GM12878 (cell line): ENCODE measurements around the gene RAF1. TPM values are rescaled to one million over a fixed set of nuclear protein-coding genes. Genes with fewer than 3 reads are reported as not detected.

Experiments
- ATAC-seq: fragments of 200-7000 bp; cut with Tn5 transposase; 3 replicates; pipeline ENCODE4 v1.9.1; 2020; ENCODE audit warnings: mild to moderate bottlenecking, moderate library complexity
- BruUV-seq: library from RNA; stranded (reverse); fragments of 400-500 nt; replicated peaks from 2 replicates; lab custom pipeline; 2021; lab: Mats Ljungman, UMichigan
- CTCF ChIA-PET: fragments of 300-600 bp; sonication (Branson Sonifier 250); formaldehyde crosslinking; extraction: SDS; loops from one replicate; lab custom pipeline; 2021; ENCODE audit warnings: inconsistent platforms; lab: Yijun Ruan, JAX
- POLR2A ChIA-PET: fragments of 350-600 bp; formaldehyde crosslinking; extraction: SDS; loops from one replicate; lab custom pipeline; 2021; ENCODE audit warnings: inconsistent platforms; lab: Charles Lee
- RAD21 ChIA-PET: fragments of 300-600 bp; sonication (Branson Sonifier 250); formaldehyde crosslinking; loops from one replicate; lab custom pipeline; 2023; ENCODE audit warnings: antibody characterized with exemption; ENCODE audit not compliant: unreplicated experiment; lab: Charles Lee
- SMC1A ChIA-PET: fragments of 300-600 bp; sonication (Branson Sonifier 250); formaldehyde crosslinking; loops from one replicate; lab custom pipeline; 2023; ENCODE audit not compliant: unreplicated experiment, uncharacterized antibody; lab: Charles Lee
- DNase-seq: peaks from one replicate; pipeline ENCODE4 v3.0.0-alpha.2; 2011; ENCODE audit warnings: low read depth, low spot score
- FAIRE-seq: peaks from 3 replicates; lab custom pipeline; 2011; peaks lifted over from hg19 to GRCh38; lab: Jason Lieb, UNC
- H2AFZ ChIP-seq: 2 replicates; pipeline ENCODE4 v1.6.0; 2011; ENCODE audit warnings: low read depth, low read length, control low read depth; ENCODE audit not compliant: control insufficient read depth
- H3K27ac ChIP-seq: 2 replicates; pipeline ENCODE4 v1.5.1; 2011; ENCODE audit warnings: control low read depth; ENCODE audit not compliant: control insufficient read depth, insufficient read depth
- H3K27me3 ChIP-seq, 2 experiments: replicated peaks in 1 of 2; 2 replicates each; pipeline versions ENCODE4 v1.6.0 to v1.6.1; 2011; ENCODE audit warnings: low read length in 1 of 2; ENCODE audit not compliant: control insufficient read depth in 2 of 2, insufficient read depth in 2 of 2
- H3K36me3 ChIP-seq, 2 experiments: 2 replicates each; pipeline ENCODE4 v1.5.1; 2011; ENCODE audit warnings: low read length in 1 of 2; ENCODE audit not compliant: control insufficient read depth in 2 of 2, insufficient read depth in 2 of 2
- H3K4me1 ChIP-seq: 2 replicates; pipeline ENCODE4 v1.6.1; 2011; ENCODE audit warnings: mild to moderate bottlenecking, low read length, moderate library complexity, mixed read lengths; ENCODE audit not compliant: control insufficient read depth, insufficient read depth
- H3K4me2 ChIP-seq: 2 replicates; pipeline ENCODE4 v1.6.0; 2011; ENCODE audit warnings: control low read depth; ENCODE audit not compliant: control insufficient read depth, insufficient read depth
- H3K4me3 ChIP-seq: fragments of 200-600 bp; sonication (generic); 2 replicates; pipeline ENCODE4 v1.5.1; 2016
- H3K79me2 ChIP-seq: 2 replicates; pipeline ENCODE4 v1.6.0; 2011; ENCODE audit warnings: low read length; ENCODE audit not compliant: control insufficient read depth, insufficient read depth
- H3K9ac ChIP-seq: 2 replicates; pipeline ENCODE4 v1.8.0; 2011; ENCODE audit warnings: low read length, control low read depth, mixed read lengths; ENCODE audit not compliant: control insufficient read depth, insufficient read depth
- H3K9me3 ChIP-seq: replicated peaks from 3 replicates; pipeline ENCODE4 v1.5.1; 2011; ENCODE audit warnings: mild to moderate bottlenecking, low read length; ENCODE audit not compliant: control insufficient read depth, insufficient read depth
- H4K20me1 ChIP-seq: 2 replicates; pipeline ENCODE4 v1.6.0; 2011; ENCODE audit not compliant: control insufficient read depth, insufficient read depth
- BHLHE40 ChIP-seq, 2 experiments: fragments of 450-650 bp in 1 of 2; IDR thresholded peaks; 2 replicates each; pipeline ENCODE4 v1.6.1; 2011 to 2017; ENCODE audit warnings: low read depth in 2 of 2, borderline replicate concordance in 1 of 2, improper control_type of control experiment in 1 of 2, low read length in 1 of 2, mild to moderate bottlenecking in 1 of 2
- CBFB ChIP-seq: IDR thresholded peaks from 2 replicates; pipeline ENCODE4 v1.6.1; 2016; ENCODE audit warnings: antibody characterized with exemption, low read depth
- NFYA ChIP-seq: IDR thresholded peaks from 2 replicates; pipeline ENCODE4 v1.6.1; 2011; ENCODE audit warnings: low read depth, mild to moderate bottlenecking, low read length, improper control_type of control experiment, borderline replicate concordance
- POLR2A ChIP-seq: IDR thresholded peaks from 2 replicates; pipeline ENCODE4 v1.6.1; 2011; ENCODE audit warnings: low read depth, mild to moderate bottlenecking, low read length
- SREBF1 ChIP-seq: IDR thresholded peaks from 2 replicates; pipeline ENCODE4 v1.6.1; 2012; ENCODE audit warnings: mild to moderate bottlenecking, low read length
- TCF7 ChIP-seq: IDR thresholded peaks from 2 replicates; pipeline ENCODE4 v1.6.1; 2014; ENCODE audit warnings: antibody characterized with exemption, borderline replicate concordance
- in situ Hi-C: fragments of 300-500 bp; cut with MboI; formaldehyde crosslinking; loops from 9 replicates; pipeline ENCODE4 v1.14.3; 2018; ENCODE audit warnings: mixed read lengths
- intact Hi-C: fragments of 100-400 bp; cut with micrococcal nuclease; formaldehyde crosslinking; loops from one replicate; pipeline ENCODE4 v1.14.2; 2022; ENCODE audit not compliant: unreplicated experiment
- polyA plus RNA-seq, 11 experiments: library from polyadenylated mRNA; depleted of rRNA in 4 of 11; unstranded in 6 of 11; stranded (reverse) in 5 of 11; fragments of >200 nt; fragmentation: Nextera tagmentation in 4 of 11; fragmentation: Illumina TruSeq in 1 of 11; extraction: Ambion mirVana in 4 of 11; extraction: Trizol in 1 of 11; gene quantifications; 1 replicate in 1 of 11; 2 replicates in 10 of 11; pipeline versions ENCODE4 v1.2.1 to v1.2.3, GENCODE V29; 2011 to 2016; ENCODE audit warnings: inconsistent platforms in 2 of 11, missing spikeins in 2 of 11, low read depth in 1 of 11
- total RNA-seq, 4 experiments: library from RNA; depleted of rRNA in 3 of 4; stranded (reverse); fragments of >200 nt in 3 of 4; fragmentation: Illumina TruSeq in 1 of 4; extraction: Trizol in 1 of 4; gene quantifications; 2 replicates each; pipeline versions ENCODE4 v1.2.1 to v1.2.3, GENCODE V29; 2013 to 2021
- TF ChIP-seq, protein P1 (sequence below): fragments of 450-650 bp; IDR thresholded peaks from 2 replicates; pipeline ENCODE4 v1.6.1; 2017; ENCODE audit warnings: mild to moderate bottlenecking, moderate library complexity

Gene RAF1
- total and polyA plus RNA-seq, 10 of the 15 experiments (the other 5 are each of a cell fraction or from before 2014, with no cell fraction given): 20.4 to 151 (median 77.8) TPM

DNA sequence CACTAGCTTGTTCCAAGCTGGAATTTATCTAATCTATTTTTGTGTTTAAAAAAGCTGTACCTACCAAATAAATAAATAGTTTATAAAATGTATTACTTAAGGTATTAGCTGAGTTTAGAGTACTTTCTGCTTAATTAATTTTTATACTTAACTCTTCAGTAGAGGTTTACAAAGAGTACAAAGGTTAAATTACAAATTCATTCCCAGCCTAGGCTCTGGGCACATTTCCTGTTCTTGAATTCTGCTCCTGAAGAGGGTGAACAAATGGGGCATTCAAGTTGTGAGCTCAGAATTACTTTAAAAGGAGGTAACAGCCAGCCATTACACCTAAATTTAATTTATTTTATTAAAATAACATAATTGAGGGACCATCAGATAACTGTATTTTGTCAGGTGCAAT is 80.6 kb downstream of the RAF1 start:
- Histone ChIP-seq H4K20me1 (no peaks in the 10 kb centered on the region), H3K9ac (no peak overlapping the region), H3K4me2 (no peak overlapping the region), H3K27ac (no peak overlapping the region), H2AFZ (no peak overlapping the region), H3K79me2 (no peaks in the 10 kb centered on the region), H3K36me3 (peaks cover 31 to 61% of the 10 kb centered on the region in 2 experiments), H3K4me1 (peaks cover 6% of the 10 kb centered on the region; the same call in 1 of the 2 replicates), H3K9me3 (no peaks in the 10 kb centered on the region), H3K4me3 (no peak overlapping the region), H3K27me3 (no peaks in the 10 kb centered on the region)
- in situ Hi-C loops: no loop called here
- no peak for FAIRE-seq
- intact Hi-C loops: no loop called here
- BruUV-seq: no TSS peak
- TF ChIP-seq SREBF1 (no peak), POLR2A (no peak), CBFB (no peak), BHLHE40 (IDR thresholded peaks at IDR 0.05; ENCODE audit: borderline replicate concordance in 1 of 2, low read depth in 2 of 2, low read length in 1 of 2) (no peak), NFYA (no peak), TCF7 (no peak)
- TF ChIP-seq, protein P1, sequence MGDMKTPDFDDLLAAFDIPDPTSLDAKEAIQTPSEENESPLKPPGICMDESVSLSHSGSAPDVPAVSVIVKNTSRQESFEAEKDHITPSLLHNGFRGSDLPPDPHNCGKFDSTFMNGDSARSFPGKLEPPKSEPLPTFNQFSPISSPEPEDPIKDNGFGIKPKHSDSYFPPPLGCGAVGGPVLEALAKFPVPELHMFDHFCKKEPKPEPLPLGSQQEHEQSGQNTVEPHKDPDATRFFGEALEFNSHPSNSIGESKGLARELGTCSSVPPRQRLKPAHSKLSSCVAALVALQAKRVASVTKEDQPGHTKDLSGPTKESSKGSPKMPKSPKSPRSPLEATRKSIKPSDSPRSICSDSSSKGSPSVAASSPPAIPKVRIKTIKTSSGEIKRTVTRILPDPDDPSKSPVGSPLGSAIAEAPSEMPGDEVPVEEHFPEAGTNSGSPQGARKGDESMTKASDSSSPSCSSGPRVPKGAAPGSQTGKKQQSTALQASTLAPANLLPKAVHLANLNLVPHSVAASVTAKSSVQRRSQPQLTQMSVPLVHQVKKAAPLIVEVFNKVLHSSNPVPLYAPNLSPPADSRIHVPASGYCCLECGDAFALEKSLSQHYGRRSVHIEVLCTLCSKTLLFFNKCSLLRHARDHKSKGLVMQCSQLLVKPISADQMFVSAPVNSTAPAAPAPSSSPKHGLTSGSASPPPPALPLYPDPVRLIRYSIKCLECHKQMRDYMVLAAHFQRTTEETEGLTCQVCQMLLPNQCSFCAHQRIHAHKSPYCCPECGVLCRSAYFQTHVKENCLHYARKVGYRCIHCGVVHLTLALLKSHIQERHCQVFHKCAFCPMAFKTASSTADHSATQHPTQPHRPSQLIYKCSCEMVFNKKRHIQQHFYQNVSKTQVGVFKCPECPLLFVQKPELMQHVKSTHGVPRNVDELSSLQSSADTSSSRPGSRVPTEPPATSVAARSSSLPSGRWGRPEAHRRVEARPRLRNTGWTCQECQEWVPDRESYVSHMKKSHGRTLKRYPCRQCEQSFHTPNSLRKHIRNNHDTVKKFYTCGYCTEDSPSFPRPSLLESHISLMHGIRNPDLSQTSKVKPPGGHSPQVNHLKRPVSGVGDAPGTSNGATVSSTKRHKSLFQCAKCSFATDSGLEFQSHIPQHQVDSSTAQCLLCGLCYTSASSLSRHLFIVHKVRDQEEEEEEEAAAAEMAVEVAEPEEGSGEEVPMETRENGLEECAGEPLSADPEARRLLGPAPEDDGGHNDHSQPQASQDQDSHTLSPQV: no peak
- no peak for DNase-seq
- ChIA-PET SMC1A (interaction anchor here (0.8 to 1.3 kb wide), 4 partner anchors 9 to 99 kb away, joined by 3 to 6 read pairs (median 4); partner anchors contain the start of gene TSEN2), CTCF (interaction anchor here (1.0 to 2.2 kb wide), 5 partner anchors 9 to 137 kb away, joined by 3 to 6 read pairs (median 4); partner anchors contain the start of gene RAF1), RAD21 (interaction anchor here (0.7 to 1.0 kb wide), 2 partner anchors 65 to 99 kb away, joined by 3 to 4 read pairs; partner anchors contain the start of gene TSEN2), POLR2A (interaction anchor here (0.8 to 2.1 kb wide), 4 partner anchors 21 to 306 kb away, joined by 3 to 6 read pairs (median 4); no protein-coding TSS in a partner anchor)
- ATAC-seq: no peak
